Measurements from ENCODE around the gene KRTAP13-2.

The KRTAP13-2 gene

DNA sequence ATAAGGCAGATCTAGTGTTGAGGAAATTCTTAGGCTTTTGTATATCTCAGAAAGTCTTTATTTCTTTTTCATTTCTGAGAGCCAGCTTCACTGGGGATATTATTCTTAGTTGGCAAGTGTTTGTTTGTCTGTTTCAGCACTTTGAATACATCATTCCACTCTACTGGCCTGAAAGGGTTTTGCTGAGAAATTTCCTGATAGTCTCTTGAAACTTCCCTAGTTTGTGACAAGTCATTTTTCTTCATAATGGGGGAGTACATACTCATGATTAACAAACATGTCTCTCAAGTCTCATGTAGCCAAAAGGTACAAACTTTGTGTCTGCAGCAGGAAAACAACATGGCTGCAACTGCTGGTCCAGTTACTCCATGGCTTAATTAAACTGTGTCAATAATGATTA lies 45.7 kb downstream of the KRTAP13-2 start:
- in situ Hi-C loops (cut with MboI; ENCODE audit: low sequenced_read_pairs): no loop called here
